NCI-H1694 treated with DMSO at 0.1 percent for 48 hours (cell line): ENCODE results near the gene SLC38A10.
A peak's percentile ranks its signal among the peaks of the same experiment; 100 is the strongest.

Experiments used
- DNase-seq: peaks from one replicate; lab custom pipeline; 2025; lab: John Stamatoyannopoulos, UW

Gene SLC38A10

DNA sequence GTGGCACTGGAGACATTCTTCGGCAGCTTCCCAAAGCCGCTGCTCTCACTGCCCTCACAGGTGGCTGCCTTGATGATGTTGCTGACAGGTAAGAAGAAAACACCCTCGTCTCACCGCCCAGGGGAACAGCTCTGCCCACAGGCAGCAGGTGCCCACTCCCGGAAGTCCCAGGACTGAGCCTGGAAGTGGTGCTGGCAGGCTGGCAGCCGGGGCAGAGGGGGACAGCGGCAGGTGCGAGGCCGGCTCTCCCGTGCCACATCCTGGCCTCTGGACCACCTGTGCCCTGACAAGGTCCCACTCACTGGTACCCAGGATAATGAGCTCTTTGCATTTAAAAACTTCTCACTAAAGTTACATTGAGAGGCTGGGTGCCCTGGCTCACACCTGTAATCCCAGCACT lies 92.8 kb downstream of the SLC38A10 start:
- no peak for DNase-seq

DNA sequence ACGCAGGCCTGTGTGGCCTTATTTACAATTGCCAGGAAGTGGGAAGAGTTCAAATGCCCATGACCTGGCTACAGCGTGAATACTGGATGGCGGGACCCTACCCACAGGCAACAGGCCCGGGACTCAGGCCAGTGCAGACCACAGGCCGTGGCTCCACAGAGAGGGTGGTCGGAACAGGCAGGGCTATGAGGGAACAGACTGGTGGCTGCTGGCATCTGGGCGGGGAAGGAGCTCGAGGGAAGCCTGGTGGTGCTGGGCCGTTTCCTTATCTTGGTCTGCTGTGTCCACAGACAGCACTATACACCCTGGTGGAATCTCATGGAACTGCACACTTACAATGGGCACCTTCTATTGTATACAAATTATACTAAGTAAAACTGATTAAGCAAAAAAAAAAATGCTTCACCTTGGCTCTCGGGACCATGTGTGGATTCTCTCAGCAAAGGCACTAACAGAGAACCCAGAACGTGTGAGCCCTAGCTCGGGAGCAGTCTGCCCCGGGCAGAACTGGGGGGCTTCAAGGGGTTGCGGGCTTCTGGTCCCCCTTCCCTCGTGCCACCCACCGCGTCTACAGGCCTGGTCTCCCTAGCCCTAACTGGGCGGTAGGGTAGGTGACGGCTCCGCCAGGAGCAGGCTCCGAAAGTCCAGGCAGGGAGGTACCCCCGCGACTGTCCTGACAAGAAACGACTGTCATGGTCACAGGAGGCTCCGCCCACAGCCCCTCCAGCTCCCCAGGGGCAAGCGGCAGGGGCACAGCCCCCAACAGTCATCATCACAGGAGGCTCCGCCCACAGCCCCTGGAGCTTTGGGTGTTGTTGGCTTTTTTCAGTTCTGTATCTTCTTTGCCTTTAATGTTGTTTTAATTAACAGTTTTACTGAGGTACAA lies 94.2 kb downstream of the SLC38A10 start:
- DNase-seq = peak; percentile 49

DNA sequence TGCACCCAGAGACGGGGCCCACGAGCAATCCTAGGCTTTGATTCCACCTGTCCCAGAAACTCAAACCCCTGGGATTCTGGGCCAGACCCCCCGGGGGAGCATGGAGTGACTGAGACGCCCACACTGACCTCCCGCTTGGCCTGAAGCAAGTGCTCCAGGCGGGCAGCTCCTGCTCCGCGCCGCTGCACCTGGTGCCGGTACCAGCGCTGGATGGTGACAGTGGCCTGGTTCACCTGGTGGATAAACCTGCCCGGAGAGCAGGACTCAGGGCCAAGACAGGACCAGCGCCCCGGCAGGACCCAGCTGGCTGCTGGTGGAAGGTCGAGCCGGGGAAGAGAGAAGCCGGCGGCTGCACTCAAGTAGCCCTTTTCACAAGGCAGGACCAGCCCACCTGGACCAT lies 94.9 kb downstream of the SLC38A10 start:
- DNase-seq = no peak

DNA sequence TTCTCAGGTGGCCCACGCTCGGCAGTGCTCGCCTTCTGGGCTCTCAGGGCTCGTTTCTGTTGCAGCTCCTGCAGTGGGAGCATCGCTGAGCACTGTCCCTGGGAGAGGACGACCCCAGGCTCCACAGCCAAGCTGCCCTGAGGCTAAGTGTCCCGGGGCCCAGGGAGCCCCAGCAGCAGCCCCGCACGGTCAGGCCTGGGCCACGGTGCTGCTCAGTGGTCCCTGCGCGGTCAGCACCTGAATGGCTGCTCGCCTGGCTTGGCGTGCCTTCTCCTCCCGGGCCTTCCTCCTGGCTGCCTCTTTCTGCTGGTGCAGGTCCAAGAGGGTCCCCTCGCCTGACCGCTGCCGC lies 95.7 kb downstream of the SLC38A10 start:
- DNase-seq = no peak

DNA sequence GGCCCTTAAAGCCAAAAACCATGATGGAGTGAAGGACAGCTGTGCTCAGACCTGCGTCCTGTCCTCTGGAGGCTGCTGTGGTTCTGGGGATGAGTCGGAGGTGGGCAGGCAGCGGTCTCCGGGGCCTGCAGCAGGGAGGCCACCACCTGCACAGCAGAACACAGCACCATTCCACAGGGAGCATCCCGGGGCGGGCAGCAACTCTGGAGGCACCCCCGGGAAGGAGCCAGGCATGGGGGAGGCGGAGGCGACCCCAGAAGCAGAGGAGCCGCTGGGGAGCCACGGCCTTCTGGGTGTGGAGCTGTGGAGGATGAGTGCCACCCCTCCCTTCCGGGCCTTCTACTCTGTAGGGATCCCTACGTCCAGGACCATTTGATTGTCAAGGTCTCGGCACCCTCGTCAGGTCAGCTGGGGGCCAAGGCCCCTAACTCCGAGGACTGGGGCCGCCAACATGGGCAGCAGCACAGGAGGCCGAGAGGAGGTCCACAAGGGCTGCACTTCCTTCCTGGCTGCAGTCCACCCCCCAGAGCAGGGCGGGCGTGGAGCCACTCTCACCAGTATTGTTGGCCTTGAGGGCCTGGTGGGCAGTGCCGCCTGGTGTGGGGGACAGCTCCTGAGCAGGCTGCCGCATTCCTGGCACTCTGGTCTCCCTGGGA lies 96.2 kb downstream of the SLC38A10 start:
- DNase-seq = no peak

DNA sequence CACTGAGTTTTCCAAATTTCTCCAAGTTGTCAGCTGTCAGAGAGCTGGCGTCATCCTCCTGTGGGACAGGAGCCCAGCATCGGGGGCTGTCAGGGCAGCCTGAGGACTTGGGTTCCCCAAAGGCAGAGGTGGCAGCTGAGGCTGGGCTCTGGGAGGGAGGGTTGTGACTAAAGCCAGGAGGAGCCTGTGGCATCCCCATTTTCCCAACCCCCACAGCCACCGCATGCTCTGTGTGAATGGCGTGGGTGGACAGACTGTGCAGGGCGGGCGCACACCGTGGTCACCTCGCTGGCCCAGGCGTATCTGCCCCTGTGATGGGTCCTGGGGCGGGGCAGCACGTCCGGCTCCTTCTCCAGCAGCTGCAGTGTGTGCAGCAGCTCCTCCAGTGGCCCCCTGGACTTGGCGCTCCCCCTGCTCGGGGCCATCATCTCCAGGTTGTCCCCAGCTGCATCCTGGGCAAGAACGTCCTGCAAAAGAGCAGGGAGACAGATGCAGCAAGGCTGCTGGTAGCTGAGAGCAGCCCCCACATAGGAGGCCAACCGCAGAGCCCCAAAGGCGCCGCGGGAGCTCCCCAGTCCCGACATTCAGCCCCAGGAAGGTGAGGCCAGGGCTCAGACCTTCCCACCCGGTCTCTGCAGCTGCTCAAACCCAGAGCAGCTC lies 97.1 kb downstream of the SLC38A10 start:
- no peak for DNase-seq

DNA sequence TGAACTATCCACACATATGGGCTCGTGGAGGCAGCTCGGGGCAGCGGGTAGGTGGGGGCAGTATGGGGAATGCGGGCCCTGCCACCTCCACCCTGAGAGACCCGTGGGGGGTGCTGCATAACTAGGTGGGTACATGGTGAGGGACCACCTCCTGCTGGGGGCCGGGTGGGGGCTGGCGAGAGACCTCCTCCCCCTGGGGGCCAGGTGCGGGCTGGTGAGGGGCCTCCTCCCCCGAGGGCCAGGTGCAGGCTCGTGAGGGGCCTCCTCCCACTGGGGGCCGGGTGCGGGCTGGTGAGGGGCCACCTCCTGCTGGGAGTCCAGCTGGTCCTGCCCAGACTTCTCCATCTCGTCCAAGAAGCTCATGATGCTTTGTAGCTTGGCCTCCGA lies 97.7 kb downstream of the SLC38A10 start:
- DNase-seq = no peak

DNA sequence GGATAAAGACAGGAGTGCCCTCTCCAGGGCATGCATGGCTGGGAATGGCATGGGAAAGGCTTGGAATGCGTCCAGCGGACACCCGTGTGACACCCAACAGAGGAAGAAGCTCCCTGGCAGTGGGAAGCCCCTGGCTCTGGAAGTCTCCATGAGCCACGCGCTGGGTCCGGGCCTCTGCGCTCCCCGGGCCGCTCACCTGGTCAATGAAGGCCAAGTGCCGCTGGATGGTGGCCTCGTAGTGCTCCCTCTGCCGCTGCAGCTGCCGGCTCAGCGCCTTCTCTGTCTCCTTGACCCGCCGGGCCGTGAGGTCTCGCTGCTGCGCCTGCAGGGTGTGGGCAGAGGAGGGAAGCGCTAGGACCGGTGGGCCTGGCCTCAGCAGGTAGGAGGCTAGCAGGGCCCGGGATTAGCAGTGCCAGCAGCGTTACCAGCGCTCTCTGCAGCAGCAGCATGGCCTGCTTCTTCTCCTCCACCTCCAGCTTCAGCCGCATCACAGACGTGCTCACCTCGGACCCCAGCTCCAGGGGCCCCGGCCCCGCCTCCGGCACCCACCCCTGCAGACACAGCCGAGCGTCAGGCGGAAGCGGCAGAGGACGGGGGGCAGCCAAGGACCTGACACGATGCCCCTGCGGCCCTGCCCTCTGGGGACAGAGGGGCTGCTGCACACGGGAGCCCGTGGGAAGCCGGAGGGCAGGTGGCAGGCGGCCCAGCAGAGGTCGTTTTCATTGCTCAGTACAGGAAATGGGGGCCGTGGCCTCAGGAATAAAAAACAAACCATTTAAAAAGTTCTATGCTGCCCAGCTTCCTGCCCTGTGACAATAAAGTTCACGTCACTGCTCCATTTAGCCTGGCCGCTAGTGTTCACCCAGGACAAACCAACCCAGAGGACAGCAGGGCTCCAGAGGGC lies 98.3 kb downstream of the SLC38A10 start:
- no peak for DNase-seq

DNA sequence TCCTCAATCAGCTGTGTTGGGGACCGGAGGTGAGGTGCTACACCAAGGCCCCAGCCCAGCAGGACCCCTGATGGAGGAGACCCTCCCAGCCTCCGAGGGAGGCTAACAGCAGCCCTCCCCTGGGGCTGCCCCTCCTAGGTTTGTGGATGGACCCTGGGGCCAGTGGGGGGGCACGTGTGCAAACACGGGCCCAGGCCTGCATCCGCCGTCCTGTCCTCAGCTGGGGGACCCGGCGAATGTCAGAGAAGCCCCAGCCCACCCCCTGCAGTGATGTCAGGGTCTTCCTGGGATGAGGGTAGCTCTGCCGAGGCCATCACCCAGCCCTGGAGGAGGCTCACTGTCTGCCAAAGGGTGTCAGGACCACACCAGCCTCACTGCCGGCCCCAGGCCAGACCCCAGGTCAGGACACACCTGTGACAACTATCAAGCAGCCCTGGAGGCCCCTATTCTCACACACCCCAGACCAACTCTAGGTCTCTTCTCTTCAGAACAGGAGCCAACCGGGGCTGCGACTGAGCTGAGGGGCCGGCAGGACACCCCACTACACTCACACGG lies 99.1 kb downstream of the SLC38A10 start:
- no peak for DNase-seq
